Suprapubic skin (tissue), 4 donors: ENCODE results near the gene CHST7. TPM values are rescaled to one million over a fixed set of nuclear protein-coding genes. Genes with fewer than 3 reads are reported as not detected.

Experiments used
- DNase-seq, 2 donors: peaks; one replicate each; pipeline ENCODE4 v3.0.0-alpha.2; 2019; ENCODE audit warnings: low spot score in 2 of 2
- H3K27ac ChIP-seq: fragments of 200-600 bp; sonication (generic); one replicate; pipeline ENCODE4 v1.5.1; 2019
- H3K27me3 ChIP-seq: fragments of 200-600 bp; sonication (generic); one replicate; pipeline ENCODE4 v1.5.1; 2019
- H3K36me3 ChIP-seq: fragments of 200-600 bp; sonication (generic); one replicate; pipeline ENCODE4 v1.5.1; 2019
- H3K4me1 ChIP-seq: fragments of 200-600 bp; sonication (generic); one replicate; pipeline ENCODE4 v1.5.1; 2019
- H3K4me3 ChIP-seq: fragments of 200-600 bp; sonication (generic); one replicate; pipeline ENCODE4 v1.5.1; 2019; ENCODE audit warnings: mild to moderate bottlenecking
- H3K9me3 ChIP-seq: fragments of 200-600 bp; sonication (generic); one replicate; pipeline ENCODE4 v1.5.1; 2019
- CTCF ChIP-seq, 2 donors: fragments of 200-600 bp in 1 of 2; fragments of 450-650 bp in 1 of 2; sonication (generic) in 1 of 2; IDR thresholded peaks; one replicate each; pipeline ENCODE4 v1.5.1; 2016 to 2019; ENCODE audit warnings: antibody characterized with exemption in 2 of 2, mild to moderate bottlenecking in 1 of 2, moderate library complexity in 1 of 2
- EP300 ChIP-seq: sonication (generic); formaldehyde crosslinking; IDR thresholded peaks from one replicate; pipeline ENCODE4 v1.6.1; 2017; ENCODE audit warnings: antibody characterized with exemption
- POLR2A ChIP-seq, 2 donors: fragments of 450-650 bp; IDR thresholded peaks; one replicate each; pipeline ENCODE4 v1.6.1; 2017; ENCODE audit warnings: antibody characterized with exemption in 2 of 2, mild to moderate bottlenecking in 2 of 2, moderate library complexity in 2 of 2
- POLR2AphosphoS5 ChIP-seq, 3 donors: sonication (generic); formaldehyde crosslinking; IDR thresholded peaks; one replicate each; pipeline ENCODE4 v1.6.1; 2017; ENCODE audit warnings: antibody characterized with exemption in 3 of 3
- WGBS: methylation state at CpG from one replicate; pipeline ENCODE4 v1.1.5; 2018; 5-methylcytosine and 5-hydroxymethylcytosine counted together
- total RNA-seq, 4 donors: library from RNA; depleted of rRNA; stranded (reverse); fragments of >200 nt; gene quantifications; one replicate each; pipeline ENCODE4 v1.1.0, GENCODE V29; 2016

Gene CHST7
- total RNA-seq, 4 donors from 2014 or later, result 5.8 to 7.9 (median 7.0) TPM

GRCh38 chrX:46587753-46588171, 14.2 kb downstream of the CHST7 start:
- Histone ChIP-seq H3K4me3 (no peak overlapping the region), H3K27ac (no peak overlapping the region), H3K36me3 (no peaks in the 10 kb centered on the region), H3K4me1 (peaks cover 12% of the 10 kb centered on the region), H3K9me3 (no peaks in the 10 kb centered on the region), H3K27me3 (no peaks in the 10 kb centered on the region)
- DNase-seq, result no peak
- 31% methylated on average over 5 of the region's 5 CpGs for whole genome bisulfite sequencing
- no peak for TF ChIP-seq POLR2A (IDR thresholded peaks at IDR 0.05)
- no peak for TF ChIP-seq EP300
- TF ChIP-seq POLR2AphosphoS5 (IDR thresholded peaks at IDR 0.05), result no peak
- no peak for TF ChIP-seq CTCF (IDR thresholded peaks at IDR 0.05)

- H3K9me3 ChIP-seq, result no peaks in the 10 kb centered on the region
- H3K27ac ChIP-seq, result no peak overlapping the region
- peaks cover 10% of the 10 kb centered on the region for H3K4me1 ChIP-seq
Measured at GRCh38 chrX:46588263-46588662, 14.7 kb downstream of the CHST7 start.

GRCh38 chrX:46589977-46590723, 16.6 kb downstream of the CHST7 start:
- H3K4me3 ChIP-seq, result no peak overlapping the region
- H3K36me3 ChIP-seq, result no peaks in the 10 kb centered on the region
- TF ChIP-seq EP300, result no peak
- TF ChIP-seq CTCF (IDR thresholded peaks at IDR 0.05), result no peak
- TF ChIP-seq POLR2AphosphoS5 (IDR thresholded peaks at IDR 0.05), result no peak
- no peak for TF ChIP-seq POLR2A (IDR thresholded peaks at IDR 0.05)
- no peak overlapping the region for H3K27ac ChIP-seq
- no peaks in the 10 kb centered on the region for H3K9me3 ChIP-seq
- 70% methylated on average over 7 of the region's 7 CpGs for whole genome bisulfite sequencing
- DNase-seq, result no peak
- peaks cover 7% of the 10 kb centered on the region for H3K4me1 ChIP-seq
- H3K27me3 ChIP-seq, result no peaks in the 10 kb centered on the region

More at GRCh38 chrX:46588263-46588662, 14.7 kb downstream of the CHST7 start:
- TF ChIP-seq POLR2A (IDR thresholded peaks at IDR 0.05) (no peak), EP300 (no peak), POLR2AphosphoS5 (IDR thresholded peaks at IDR 0.05) (no peak), CTCF (IDR thresholded peaks at IDR 0.05) (no peak)
- no peaks in the 10 kb centered on the region for H3K27me3 ChIP-seq
- no peaks in the 10 kb centered on the region for H3K36me3 ChIP-seq
- no peak overlapping the region for H3K4me3 ChIP-seq
- 61% methylated on average over 4 of the region's 4 CpGs for WGBS
- DNase-seq, result no peak

GRCh38 chrX:46595084-46595483, 21.5 kb downstream of the CHST7 start:
- no peak for TF ChIP-seq POLR2A (IDR thresholded peaks at IDR 0.05)
- no peak for TF ChIP-seq POLR2AphosphoS5 (IDR thresholded peaks at IDR 0.05)
- TF ChIP-seq CTCF (IDR thresholded peaks at IDR 0.05), result no peak
- TF ChIP-seq EP300, result no peak
- Histone ChIP-seq H3K4me3 (no peak overlapping the region), H3K4me1 (no peaks in the 10 kb centered on the region), H3K27ac (no peak overlapping the region), H3K36me3 (no peaks in the 10 kb centered on the region), H3K27me3 (no peaks in the 10 kb centered on the region), H3K9me3 (no peaks in the 10 kb centered on the region)
- DNase-seq, result no peak
- WGBS, result 65% methylated on average over 1 of the region's 1 CpG

GRCh38 chrX:46597208-46597607, 23.6 kb downstream of the CHST7 start:
- 78% methylated on average over 8 of the region's 8 CpGs for WGBS
- no peaks in the 10 kb centered on the region for H3K36me3 ChIP-seq
- no peaks in the 10 kb centered on the region for H3K9me3 ChIP-seq
- no peak overlapping the region for H3K4me3 ChIP-seq
- DNase-seq, result no peak
- no peaks in the 10 kb centered on the region for H3K4me1 ChIP-seq
- H3K27ac ChIP-seq, result no peak overlapping the region
- no peaks in the 10 kb centered on the region for H3K27me3 ChIP-seq
- TF ChIP-seq POLR2AphosphoS5 (IDR thresholded peaks at IDR 0.05), result no peak
- TF ChIP-seq POLR2A (IDR thresholded peaks at IDR 0.05), result no peak
- no peak for TF ChIP-seq EP300
- TF ChIP-seq CTCF (IDR thresholded peaks at IDR 0.05), result no peak
